ENCODE measurements around the gene CTSL. TPM values are rescaled to one million over a fixed set of nuclear protein-coding genes. Genes with fewer than 3 reads are reported as not detected.
"Not testable (repeated sequence)": the region's sequence is repeated elsewhere in the genome, so short reads cannot be mapped to it uniquely, and the experiment has no call there.

CTSL gene
- total RNA-seq, 4 donors from 2014 or later = 102 to 290 (median 137) TPM

- Histone ChIP-seq H3K4me3 (no peak overlapping the region), H3K36me3 (no peaks in the 10 kb centered on the region), H3K27me3 (peaks cover 20% of the 10 kb centered on the region), H3K4me1 (no peaks in the 10 kb centered on the region), H3K27ac (no peak overlapping the region), H3K9me3 (peaks cover 0 to 13% (median 0%) of the 10 kb centered on the region in 3 donors)
- 65 to 72% methylated on average over 3 of the region's 3 CpGs for WGBS, 2 donors (ENCODE audit: low coverage in 1 of 2)
- no peak for ATAC-seq
- no peak for TF ChIP-seq POLR2A (IDR thresholded peaks at IDR 0.05)
- TF ChIP-seq CTCF (IDR thresholded peaks at IDR 0.05) = no peak
- TF ChIP-seq POLR2AphosphoS5 (IDR thresholded peaks at IDR 0.05) = no peak
- TF ChIP-seq EP300 (IDR thresholded peaks at IDR 0.05) = no peak
These were observed 14.3 kb downstream of the CTSL start for GRCh38 chr9:87740209-87740608.

- Histone ChIP-seq H3K4me3 (no peak overlapping the region), H3K9me3 (peaks cover 0 to 13% (median 0%) of the 10 kb centered on the region in 3 donors), H3K27ac (no peak overlapping the region), H3K4me1 (no peaks in the 10 kb centered on the region), H3K27me3 (peaks cover 10% of the 10 kb centered on the region), H3K36me3 (no peaks in the 10 kb centered on the region)
- WGBS, 2 donors (ENCODE audit: low coverage in 1 of 2) = 15 to 24% methylated on average over 4 of the region's 4 CpGs
- no peak for ATAC-seq
- no peak for TF ChIP-seq CTCF (IDR thresholded peaks at IDR 0.05)
- TF ChIP-seq EP300 (IDR thresholded peaks at IDR 0.05) = no peak
- TF ChIP-seq POLR2A (IDR thresholded peaks at IDR 0.05) = no peak
- no peak for TF ChIP-seq POLR2AphosphoS5 (IDR thresholded peaks at IDR 0.05)
These were observed 15.4 kb downstream of the CTSL start for GRCh38 chr9:87741326-87741725.

GRCh38 chr9:87741891-87742290 lies 16.0 kb downstream of the CTSL start:
- no peak overlapping the region for H3K4me3 ChIP-seq
- no peak for ATAC-seq
- H3K27ac ChIP-seq = no peak overlapping the region
- no peaks in the 10 kb centered on the region for H3K36me3 ChIP-seq
- peaks cover 0 to 13% (median 0%) of the 10 kb centered on the region in 3 donors for H3K9me3 ChIP-seq
- TF ChIP-seq CTCF (IDR thresholded peaks at IDR 0.05) = no peak
- no peak for TF ChIP-seq POLR2AphosphoS5 (IDR thresholded peaks at IDR 0.05)
- no peak for TF ChIP-seq EP300 (IDR thresholded peaks at IDR 0.05)
- H3K27me3 ChIP-seq = peaks cover 9% of the 10 kb centered on the region
- 13 to 31% methylated on average over 5 of the region's 5 CpGs for WGBS, 2 donors (ENCODE audit: low coverage in 1 of 2)
- H3K4me1 ChIP-seq = no peaks in the 10 kb centered on the region

GRCh38 chr9:87742813-87743428 lies 17.0 kb downstream of the CTSL start:
- no peak for ATAC-seq
- Histone ChIP-seq H3K4me1 (no peaks in the 10 kb centered on the region), H3K4me3 (no peak overlapping the region), H3K9me3 (peaks cover 0 to 13% (median 0%) of the 10 kb centered on the region in 3 donors), H3K27ac (no peak overlapping the region), H3K36me3 (no peaks in the 10 kb centered on the region), H3K27me3 (peaks cover 10% of the 10 kb centered on the region)
- TF ChIP-seq CTCF (IDR thresholded peaks at IDR 0.05) = no peak
- TF ChIP-seq EP300 (IDR thresholded peaks at IDR 0.05) = no peak
- no peak for TF ChIP-seq POLR2AphosphoS5 (IDR thresholded peaks at IDR 0.05)
- TF ChIP-seq POLR2A (IDR thresholded peaks at IDR 0.05) = no peak
- WGBS, 2 donors (ENCODE audit: low coverage in 1 of 2) = 78 to 86% methylated on average over 3 of the region's 3 CpGs

DNA sequence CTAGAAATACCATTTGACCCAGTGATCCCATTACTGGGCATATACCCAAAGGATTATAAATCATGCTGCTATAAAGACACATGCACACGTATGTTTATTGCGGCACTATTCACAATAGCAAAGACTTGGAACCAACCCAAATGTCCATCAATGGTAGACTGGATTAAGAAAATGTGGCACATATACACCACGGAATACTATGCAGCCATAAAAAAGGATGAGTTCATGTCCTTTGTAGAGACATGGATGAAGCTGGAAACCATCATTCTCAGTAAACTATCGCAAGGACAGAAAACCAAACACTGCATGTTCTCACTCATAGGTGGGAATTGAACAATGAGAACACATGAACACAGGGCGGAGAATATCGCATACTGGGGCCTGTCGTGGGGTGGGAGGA lies 18.3 kb downstream of the CTSL start:
- not testable (repeated sequence) for H3K36me3 ChIP-seq, H3K27me3 ChIP-seq, H3K27ac ChIP-seq, ATAC-seq, H3K4me1 ChIP-seq, H3K4me3 ChIP-seq
- H3K9me3 ChIP-seq = peaks cover 0 to 13% (median 0%) of the 10 kb centered on the region in 3 donors
- 87 to 100% methylated on average over 1 to 5 of the region's 7 CpGs for WGBS, 2 donors (ENCODE audit: low coverage in 1 of 2)
